OCI-LY3 (cell line): ENCODE data around the gene TENM4.

Experiments used
- H2AFZ ChIP-seq: fragments of 200-600, 300-600 bp; shearing (Covaris generic); 2 replicates; pipeline ENCODE4 v1.6.0; 2014; ENCODE audit warnings: antibody characterized with exemption, low read depth, low read length
- H3K27ac ChIP-seq: fragments of 200-600, 300-600 bp; sonication (generic); 2 replicates; pipeline ENCODE4 v1.5.1; 2014; ENCODE audit warnings: mild to moderate bottlenecking, low read length, moderate library complexity, mixed read lengths
- H3K27me3 ChIP-seq: fragments of 200-600, 300-600 bp; sonication (generic); 2 replicates; pipeline ENCODE4 v1.6.1; 2014; ENCODE audit warnings: low read depth, low read length, mixed read lengths
- H3K36me3 ChIP-seq: fragments of 200-600, 300-600 bp; sonication (generic); replicated peaks from 2 replicates; pipeline ENCODE3; 2014; ENCODE audit warnings: low read depth, low read length, mixed read lengths
- H3K4me1 ChIP-seq: fragments of 300-600, 200-600 bp; sonication (generic); 2 replicates; pipeline ENCODE4 v1.6.1; 2014; ENCODE audit warnings: low read length, mixed read lengths
- H3K4me2 ChIP-seq: fragments of 200-600, 300-600 bp; sonication (generic); 2 replicates; pipeline ENCODE4 v1.6.1; 2014; ENCODE audit warnings: low read length, mixed read lengths
- H3K4me3 ChIP-seq: fragments of 300-600, 200-600 bp; sonication (generic); 2 replicates; pipeline ENCODE4 v1.5.1; 2014; ENCODE audit warnings: antibody characterized with exemption, mild to moderate bottlenecking, low read length, moderate library complexity
- H3K79me2 ChIP-seq: fragments of 300-600, 200-600 bp; shearing (Covaris generic); 2 replicates; pipeline ENCODE4 v1.6.1; 2014; ENCODE audit warnings: mild to moderate bottlenecking, low read length, mixed read lengths
- H3K9ac ChIP-seq: fragments of 300-600, 200-600 bp; shearing (Covaris generic); 2 replicates; pipeline ENCODE4 v1.6.0; 2014; ENCODE audit warnings: mild to moderate bottlenecking, low read length, moderate library complexity
- H3K9me3 ChIP-seq: fragments of 200-600, 300-600 bp; shearing (Covaris generic); 2 replicates; pipeline ENCODE4 v1.6.1; 2014; ENCODE audit warnings: low read length, mixed read lengths; ENCODE audit not compliant: insufficient read depth
- H4K20me1 ChIP-seq: fragments of 200-600, 300-600 bp; sonication (generic); 2 replicates; pipeline ENCODE4 v1.6.1; 2016; ENCODE audit warnings: low read length, mixed read lengths; ENCODE audit not compliant: insufficient read depth
- CTCF ChIP-seq: fragments of 200-600, 300-600 bp; sonication (generic); IDR thresholded peaks from 2 replicates; pipeline ENCODE4 v1.5.1; 2014; ENCODE audit warnings: antibody characterized with exemption, low read length, low read depth
- EZH2phosphoT487 ChIP-seq: fragments of 200-600 bp; shearing (Covaris generic); IDR thresholded peaks from 2 replicates; pipeline ENCODE4 v1.6.1; 2018; ENCODE audit warnings: antibody characterized with exemption, mixed run types, low read depth

TENM4 gene

GRCh38 chr11:78622666-78623065 lies 818.2 kb downstream of the TENM4 start:
- no peaks in the 10 kb centered on the region; the same call in 1 of the 2 replicates for H3K9me3 ChIP-seq
- H3K4me1 ChIP-seq, result peaks cover 5% of the 10 kb centered on the region
- H3K36me3 ChIP-seq, result no peaks in the 10 kb centered on the region
- no peak overlapping the region for H3K9ac ChIP-seq
- no peaks in the 10 kb centered on the region for H4K20me1 ChIP-seq
- H3K79me2 ChIP-seq, result no peaks in the 10 kb centered on the region
- no peak overlapping the region for H3K4me2 ChIP-seq
- no peak overlapping the region for H2AFZ ChIP-seq
- H3K4me3 ChIP-seq, result no peak overlapping the region
- no peaks in the 10 kb centered on the region for H3K27me3 ChIP-seq
- H3K27ac ChIP-seq, result no peak overlapping the region
- TF ChIP-seq CTCF (no peak), EZH2phosphoT487 (no peak)

- Histone ChIP-seq H3K4me3 (no peak overlapping the region), H3K9ac (no peak overlapping the region), H2AFZ (no peak overlapping the region), H3K36me3 (no peaks in the 10 kb centered on the region), H3K27me3 (no peaks in the 10 kb centered on the region), H3K9me3 (no peaks in the 10 kb centered on the region; the same call in 1 of the 2 replicates), H3K4me2 (no peak overlapping the region), H4K20me1 (no peaks in the 10 kb centered on the region), H3K79me2 (no peaks in the 10 kb centered on the region), H3K4me1 (peaks cover 5% of the 10 kb centered on the region), H3K27ac (no peak overlapping the region)
- TF ChIP-seq CTCF (no peak), EZH2phosphoT487 (no peak)
These were observed 820.7 kb downstream of the TENM4 start for GRCh38 chr11:78620159-78620558.

DNA sequence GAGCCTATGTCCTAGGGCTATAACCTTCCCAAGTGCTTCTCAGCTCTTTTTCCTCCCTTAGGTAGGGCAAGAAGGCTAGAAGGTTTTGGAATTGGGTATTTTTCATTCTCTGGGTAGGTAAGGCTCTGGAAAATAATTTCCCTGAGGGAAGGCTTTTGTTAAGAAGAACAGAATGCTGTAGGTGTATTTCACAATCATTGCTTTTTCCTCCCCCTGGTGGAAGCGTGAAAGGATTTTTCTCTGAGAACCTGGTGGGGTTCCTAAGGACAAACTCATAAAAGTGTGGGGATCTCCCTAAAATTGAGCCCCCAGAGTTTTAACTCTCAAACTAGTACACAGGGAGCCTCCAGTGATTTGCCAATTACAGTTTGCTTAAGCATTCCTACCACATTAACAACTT lies 825.1 kb downstream of the TENM4 start:
- Histone ChIP-seq H3K79me2 (no peaks in the 10 kb centered on the region), H3K9ac (no peak overlapping the region), H3K27ac (no peak overlapping the region), H3K9me3 (no peaks in the 10 kb centered on the region), H2AFZ (no peak overlapping the region), H4K20me1 (no peaks in the 10 kb centered on the region), H3K4me2 (no peak overlapping the region), H3K4me3 (no peak overlapping the region), H3K36me3 (no peaks in the 10 kb centered on the region), H3K4me1 (peaks cover 10% of the 10 kb centered on the region), H3K27me3 (no peaks in the 10 kb centered on the region)
- no peak for TF ChIP-seq EZH2phosphoT487
- TF ChIP-seq CTCF, result no peak

GRCh38 chr11:78613378-78613813 lies 827.4 kb downstream of the TENM4 start:
- TF ChIP-seq CTCF (no peak), EZH2phosphoT487 (no peak)

More at GRCh38 chr11:78613378-78613813, 827.4 kb downstream of the TENM4 start:
- no peaks in the 10 kb centered on the region for H3K27me3 ChIP-seq
- no peak overlapping the region for H3K4me3 ChIP-seq
- H2AFZ ChIP-seq, result no peak overlapping the region
- no peak overlapping the region for H3K27ac ChIP-seq
- H3K4me1 ChIP-seq, result peaks cover 5% of the 10 kb centered on the region
- no peaks in the 10 kb centered on the region for H3K79me2 ChIP-seq
- no peaks in the 10 kb centered on the region for H4K20me1 ChIP-seq
- no peak overlapping the region for H3K9ac ChIP-seq
- H3K4me2 ChIP-seq, result no peak overlapping the region
- no peaks in the 10 kb centered on the region for H3K9me3 ChIP-seq
- H3K36me3 ChIP-seq, result no peaks in the 10 kb centered on the region
